ENCODE results near the gene SUMF2. TPM values are rescaled to one million over a fixed set of nuclear protein-coding genes. Genes with fewer than 3 reads are reported as not detected.
"Not testable (repeated sequence)": the region's sequence is repeated elsewhere in the genome, so short reads cannot be mapped to it uniquely, and the experiment has no call there.

SUMF2 gene
- total RNA-seq, 1 experiment from 2014 or later, result 99.6 TPM

- peaks cover 7% of the 10 kb centered on the region for H3K4me1 Mint-ChIP-seq
- POLR2A ChIA-PET, result interaction anchor here (2.5 kb wide), 1 partner anchor 21 kb away, joined by 13 read pairs; the partner anchor contains the start of genes CCT6A and PSPH
- H3K36me3 Mint-ChIP-seq, result peaks cover 38% of the 10 kb centered on the region
- CTCF ChIA-PET, result interaction anchor here (0.7 kb wide), 1 partner anchor 21 kb away, joined by 3 read pairs; the partner anchor contains the start of gene PSPH
- ATAC-seq (no peak), DNase-seq (ENCODE audit: low spot score) (no peak)
- no peak overlapping the region for H3K4me3 Mint-ChIP-seq
- H3K9me3 Mint-ChIP-seq, result no peaks in the 10 kb centered on the region
- TF ChIP-seq CTCF (IDR thresholded peaks at IDR 0.05), result no peak
- TF ChIP-seq CBFB (CRISPR knock-in tag; IDR thresholded peaks at IDR 0.05; ENCODE audit: low read depth), result no peak
- TF ChIP-seq ZNF281 (CRISPR knock-in tag; IDR thresholded peaks at IDR 0.05), result no peak
- TF ChIP-seq MYBL2 (CRISPR knock-in tag; IDR thresholded peaks at IDR 0.05), result no peak
- no peak for TF ChIP-seq EMX1 (CRISPR knock-in tag; IDR thresholded peaks at IDR 0.05)
- no peak for TF ChIP-seq E2F1 (CRISPR knock-in tag; IDR thresholded peaks at IDR 0.05)
- no peak for TF ChIP-seq TEAD4 (CRISPR knock-in tag; IDR thresholded peaks at IDR 0.05)
- no peak for TF ChIP-seq SMAD3 (CRISPR knock-in tag; IDR thresholded peaks at IDR 0.05; ENCODE audit: borderline replicate concordance)
- TF ChIP-seq OVOL2 (CRISPR knock-in tag; IDR thresholded peaks at IDR 0.05; ENCODE audit: borderline replicate concordance), result no peak
- no peak for TF ChIP-seq ATF1 (CRISPR knock-in tag; IDR thresholded peaks at IDR 0.05)
- no peak for TF ChIP-seq ZNF512 (CRISPR knock-in tag; IDR thresholded peaks at IDR 0.05; ENCODE audit: borderline replicate concordance)
- no peak for TF ChIP-seq CREB1 (CRISPR knock-in tag; IDR thresholded peaks at IDR 0.05)
- no peak for TF ChIP-seq USF1 (CRISPR knock-in tag; IDR thresholded peaks at IDR 0.05)
- TF ChIP-seq MLX (CRISPR knock-in tag; IDR thresholded peaks at IDR 0.05), result no peak
- no peak for TF ChIP-seq GRHL2 (CRISPR knock-in tag; IDR thresholded peaks at IDR 0.05; ENCODE audit: insufficient replicate concordance, severe bottlenecking)
- TF ChIP-seq ELF4 (CRISPR knock-in tag; IDR thresholded peaks at IDR 0.05; ENCODE audit: low read depth), result no peak
- H3K27ac Mint-ChIP-seq, result no peak overlapping the region
- H3K27me3 Mint-ChIP-seq (ENCODE audit: low read depth), result no peaks in the 10 kb centered on the region
Measured at GRCh38 chr7:56030340-56030739, 33.7 kb upstream of the SUMF2 start.

- ATAC-seq; H3K9me3 Mint-ChIP-seq; CTCF ChIA-PET; H3K27ac Mint-ChIP-seq; H3K27me3 Mint-ChIP-seq (ENCODE audit: low read depth); H3K4me1 Mint-ChIP-seq; DNase-seq (ENCODE audit: low spot score): not testable (repeated sequence)
- peak overlapping the region; percentile 24; the same call in 1 of the 2 replicates for H3K4me3 Mint-ChIP-seq
- POLR2A ChIA-PET, result interaction anchor here (2.5 kb wide), 1 partner anchor 20 kb away, joined by 13 read pairs; the partner anchor contains the start of genes CCT6A and PSPH
- H3K36me3 Mint-ChIP-seq, result peaks cover 30% of the 10 kb centered on the region
Measured at GRCh38 chr7:56031556-56031955, 32.5 kb upstream of the SUMF2 start.

- ChIA-PET POLR2A (interaction anchor here (0.6 to 3.3 kb wide), 3 partner anchors 18 to 42 kb away, joined by 4 to 49 read pairs (median 11); partner anchors contain the start of genes CCT6A, PSPH and SUMF2), CTCF (interaction anchor here (2.4 kb wide), 2 partner anchors 19 to 41 kb away, joined by 11 read pairs; partner anchors contain the start of genes CCT6A and PSPH)
- not testable (repeated sequence) for DNase-seq (ENCODE audit: low spot score)
Measured at GRCh38 chr7:56032578-56032977, 31.5 kb upstream of the SUMF2 start.

More at GRCh38 chr7:56032578-56032977, 31.5 kb upstream of the SUMF2 start:
- peaks cover 28% of the 10 kb centered on the region for H3K36me3 Mint-ChIP-seq
- not testable (repeated sequence) for H3K4me1 Mint-ChIP-seq; H3K27me3 Mint-ChIP-seq (ENCODE audit: low read depth); ATAC-seq; H3K27ac Mint-ChIP-seq; H3K9me3 Mint-ChIP-seq
- H3K4me3 Mint-ChIP-seq, result peak overlapping the region; percentile 92
